HepG2 (cell line): Measurements from ENCODE around the gene RNF208. TPM values are rescaled to one million over a fixed set of nuclear protein-coding genes. Genes with fewer than 3 reads are reported as not detected.

ENCODE experiments used
- ADNP ChIP-seq: sonication (generic); formaldehyde crosslinking; IDR thresholded peaks from 2 replicates; pipeline ENCODE4 v1.4.0; 2020; ENCODE audit warnings: missing genetic modification reagents
- BHLHE40 ChIP-seq: IDR thresholded peaks from 2 replicates; pipeline ENCODE4 v1.6.1; 2011; ENCODE audit warnings: low read length, improper control_type of control experiment
- BRD4 ChIP-seq: sonication (generic); formaldehyde crosslinking; IDR thresholded peaks from 2 replicates; pipeline ENCODE4 v1.4.0; 2020; ENCODE audit warnings: missing genetic modification reagents
- CC2D1A ChIP-seq: sonication (generic); formaldehyde crosslinking; IDR thresholded peaks from 2 replicates; pipeline ENCODE4 v1.8.1; 2023; ENCODE audit warnings: mild to moderate bottlenecking, missing genetic modification reagents
- CENPT ChIP-seq: sonication (generic); formaldehyde crosslinking; IDR thresholded peaks from 2 replicates; pipeline ENCODE4 v1.8.0; 2022; ENCODE audit warnings: low read depth, mild to moderate bottlenecking, moderate library complexity, missing genetic modification reagents
- EHMT2 ChIP-seq: fragments of 200-600 bp; sonication (generic); IDR thresholded peaks from 2 replicates; pipeline ENCODE4 v1.7.0; 2017; ENCODE audit warnings: antibody characterized with exemption, low read depth, low read length, borderline replicate concordance
- FIP1L1 ChIP-seq: fragments of 200-400 bp; formaldehyde crosslinking; IDR thresholded peaks from 2 replicates; pipeline ENCODE4 v1.6.1; 2018; ENCODE audit warnings: low read depth, mild to moderate bottlenecking, low read length, moderate library complexity, borderline replicate concordance; ENCODE audit not compliant: insufficient read depth
- FOXA1 ChIP-seq, 2 experiments: fragments of 450-650 bp in 1 of 2; sonication (generic) in 1 of 2; formaldehyde crosslinking in 1 of 2; IDR thresholded peaks; 2 replicates each; pipeline versions ENCODE4 v1.4.0 to v1.6.1; 2016 to 2020; ENCODE audit warnings: missing genetic modification reagents in 1 of 2
- HCFC1 ChIP-seq: fragments of 150-350 bp; IDR thresholded peaks from 2 replicates; pipeline ENCODE4 v1.6.1; 2014; ENCODE audit warnings: low read depth, low read length
- HMG20A ChIP-seq: IDR thresholded peaks from 2 replicates; pipeline ENCODE4 v1.6.1; 2016; ENCODE audit warnings: borderline replicate concordance
- HOXD1 ChIP-seq: sonication (generic); formaldehyde crosslinking; IDR thresholded peaks from 2 replicates; pipeline ENCODE4 v1.5.0; 2020; ENCODE audit warnings: missing genetic modification reagents
- IKZF1 ChIP-seq: fragments of 450-650 bp; IDR thresholded peaks from 2 replicates; pipeline ENCODE4 v1.7.1; 2016
- MYNN ChIP-seq: sonication (generic); formaldehyde crosslinking; IDR thresholded peaks from 2 replicates; pipeline ENCODE4 v1.4.0; 2020; ENCODE audit warnings: mild to moderate bottlenecking, low read depth, missing genetic modification reagents
- NR2C2 ChIP-seq: sonication (generic); formaldehyde crosslinking; IDR thresholded peaks from 2 replicates; pipeline ENCODE4 v1.4.0; 2020; ENCODE audit warnings: missing genetic modification reagents, mild to moderate bottlenecking, moderate library complexity, borderline replicate concordance
- REPIN1 ChIP-seq: sonication (generic); formaldehyde crosslinking; IDR thresholded peaks from 2 replicates; pipeline ENCODE4 v1.8.0; 2022; ENCODE audit warnings: missing genetic modification reagents, low read depth, mild to moderate bottlenecking, borderline replicate concordance
- RFXAP ChIP-seq: sonication (generic); formaldehyde crosslinking; IDR thresholded peaks from 2 replicates; pipeline ENCODE4 v1.4.0; 2020; ENCODE audit warnings: missing genetic modification reagents, borderline replicate concordance
- TEAD2 ChIP-seq: sonication (generic); formaldehyde crosslinking; IDR thresholded peaks from 2 replicates; pipeline ENCODE4 v1.9.0; 2021; ENCODE audit warnings: missing genetic modification reagents
- ZBTB20 ChIP-seq: sonication (generic); formaldehyde crosslinking; IDR thresholded peaks from 2 replicates; pipeline ENCODE4 v1.8.1; 2023; ENCODE audit warnings: missing genetic modification reagents, low read depth, mild to moderate bottlenecking, borderline replicate concordance
- ZMYM3 ChIP-seq: sonication (generic); formaldehyde crosslinking; IDR thresholded peaks from 2 replicates; pipeline ENCODE4 v1.5.1; 2020; ENCODE audit warnings: mild to moderate bottlenecking, missing genetic modification reagents
- ZNF180 ChIP-seq: sonication (generic); formaldehyde crosslinking; IDR thresholded peaks from 2 replicates; pipeline ENCODE4 v1.4.0; 2020; ENCODE audit warnings: low read depth, missing genetic modification reagents, borderline replicate concordance
- ZNF343 ChIP-seq: sonication (generic); formaldehyde crosslinking; IDR thresholded peaks from 2 replicates; pipeline ENCODE4 v1.4.0; 2020; ENCODE audit warnings: mild to moderate bottlenecking, missing genetic modification reagents
- ZNF432 ChIP-seq: sonication (generic); formaldehyde crosslinking; IDR thresholded peaks from 2 replicates; pipeline ENCODE4 v1.5.0; 2020; ENCODE audit warnings: missing genetic modification reagents, mild to moderate bottlenecking, borderline replicate concordance
- ZNF44 ChIP-seq: sonication (generic); formaldehyde crosslinking; IDR thresholded peaks from 2 replicates; pipeline ENCODE4 v1.5.1; 2020; ENCODE audit warnings: mild to moderate bottlenecking, missing genetic modification reagents
- ZNF546 ChIP-seq: sonication (generic); formaldehyde crosslinking; conservative IDR thresholded peaks from 2 replicates; pipeline ENCODE4 v1.8.1; 2023; ENCODE audit warnings: mild to moderate bottlenecking, missing genetic modification reagents
- ZNF619 ChIP-seq: sonication (generic); formaldehyde crosslinking; IDR thresholded peaks from 2 replicates; pipeline ENCODE4 v1.4.0; 2020; ENCODE audit warnings: mild to moderate bottlenecking, missing genetic modification reagents
- ZNF652 ChIP-seq: IDR thresholded peaks from 2 replicates; pipeline ENCODE4 v1.6.1; 2016; ENCODE audit warnings: low read depth, borderline replicate concordance
- ZNF660 ChIP-seq: sonication (generic); formaldehyde crosslinking; IDR thresholded peaks from 2 replicates; pipeline ENCODE4 v1.5.1; 2020; ENCODE audit warnings: mild to moderate bottlenecking, low read depth, missing genetic modification reagents, borderline replicate concordance
- ZNF709 ChIP-seq: sonication (generic); formaldehyde crosslinking; IDR thresholded peaks from 2 replicates; pipeline ENCODE4 v1.5.0; 2020; ENCODE audit warnings: mild to moderate bottlenecking, missing genetic modification reagents
- ZNF790 ChIP-seq: sonication (generic); formaldehyde crosslinking; IDR thresholded peaks from 2 replicates; pipeline ENCODE4 v1.8.0; 2022; ENCODE audit warnings: missing genetic modification reagents, mild to moderate bottlenecking, borderline replicate concordance
- ZNF878 ChIP-seq: sonication (generic); formaldehyde crosslinking; IDR thresholded peaks from 2 replicates; pipeline ENCODE4 v1.8.1; 2023; ENCODE audit warnings: mild to moderate bottlenecking, missing genetic modification reagents, moderate library complexity
- polyA plus RNA-seq, 8 experiments: library from polyadenylated mRNA; depleted of rRNA in 3 of 8; stranded (reverse) in 7 of 8; unstranded in 1 of 8; fragments of >200 nt; fragmentation: Illumina TruSeq in 4 of 8; extraction: Trizol in 4 of 8; gene quantifications; 2 replicates each; pipeline versions ENCODE4 v1.2.1 to v1.2.3, GENCODE V29; 2011 to 2016; ENCODE audit warnings: low read depth in 4 of 8, missing spikeins in 1 of 8, mixed read lengths in 1 of 8; ENCODE audit not compliant: insufficient read depth in 1 of 8
- total RNA-seq, 5 experiments: library from RNA; depleted of rRNA; stranded (reverse); fragments of >200 nt; fragmentation: Illumina TruSeq; extraction: Trizol; gene quantifications; 2 replicates each; pipeline ENCODE4 v1.2.3, GENCODE V29; 2016; ENCODE audit warnings: low read depth in 1 of 5
- TF ChIP-seq, protein P1 (sequence below): sonication (generic); formaldehyde crosslinking; IDR thresholded peaks from 2 replicates; pipeline ENCODE4 v1.8.1; 2023; ENCODE audit warnings: mild to moderate bottlenecking, missing genetic modification reagents
- TF ChIP-seq, protein P2 (sequence below): IDR thresholded peaks from 2 replicates; pipeline ENCODE4 v1.6.1; 2012; ENCODE audit warnings: inconsistent platforms

The RNF208 gene
- total and polyA plus RNA-seq, 2 of the 13 experiments (the other 11 are each of a cell fraction or from before 2014, with no cell fraction given) = 1.6 to 2.1 TPM

DNA sequence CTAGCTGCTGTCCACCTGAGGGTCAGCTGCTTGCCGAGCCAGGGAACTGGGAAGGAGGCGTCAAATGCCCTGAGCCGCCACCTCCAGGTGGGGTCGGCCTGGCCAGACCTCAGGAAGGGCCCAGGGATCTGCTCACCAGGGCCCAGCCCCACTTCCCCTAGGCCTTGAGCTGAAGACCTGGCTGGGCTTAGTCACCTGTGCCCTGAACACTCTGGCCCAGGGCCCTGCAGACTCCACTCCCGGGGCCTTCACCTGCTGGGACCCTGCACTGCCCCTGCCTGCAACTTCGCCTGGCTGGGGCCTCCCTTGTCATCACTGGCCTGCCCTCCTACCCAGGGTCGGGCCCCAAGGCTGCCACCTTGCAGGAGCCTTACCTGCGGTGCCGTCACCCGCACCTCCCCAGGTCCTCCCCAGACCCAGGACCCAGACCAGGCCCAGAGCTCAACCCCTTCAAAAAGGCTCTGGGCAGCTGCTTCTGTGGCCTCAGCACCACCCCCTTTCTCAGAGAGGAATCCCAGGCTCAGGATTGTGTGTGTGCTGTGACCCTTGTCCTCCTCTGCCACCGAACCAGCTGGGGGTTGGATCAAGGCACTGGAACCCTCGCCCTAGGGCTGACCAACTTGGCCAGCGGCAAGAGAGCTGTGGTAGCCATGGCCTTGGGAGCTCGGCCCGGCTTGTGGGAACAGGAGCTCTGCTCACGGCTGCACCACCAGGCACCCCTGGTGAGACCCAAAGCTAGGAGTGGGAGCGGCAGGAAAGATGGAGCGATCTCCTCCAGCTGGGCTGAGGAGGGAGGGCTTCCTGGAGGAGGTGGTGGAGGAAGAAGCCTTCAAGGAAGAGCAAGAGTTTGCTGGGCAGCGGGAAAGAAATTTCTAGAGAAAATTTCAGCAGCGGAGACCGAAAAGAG lies 31.9 kb upstream of the RNF208 start (continued):
- TF ChIP-seq ZNF180 (CRISPR knock-in tag) (no peak), CC2D1A (no peak), ZNF619 (CRISPR knock-in tag) (peak; percentile 61; the same call in 1 of the 2 replicates), MYNN (CRISPR knock-in tag) (no peak), ZNF660 (CRISPR knock-in tag) (no peak), TEAD2 (CRISPR knock-in tag) (no peak), IKZF1 (no peak), ZNF44 (no peak), HOXD1 (CRISPR knock-in tag) (no peak), NR2C2 (CRISPR knock-in tag) (peak; percentile 16; the same call in 1 of the 2 replicates), BRD4 (CRISPR knock-in tag) (no peak; the same call in 1 of the 2 replicates), HCFC1 (no peak), ZNF546 (no peak), ZNF878 (CRISPR knock-in tag) (no peak), ZNF709 (no peak; the same call in 1 of the 2 replicates), ZNF652 (CRISPR knock-in tag) (no peak), ZNF432 (CRISPR knock-in tag) (no peak), CENPT (CRISPR knock-in tag) (no peak), RFXAP (CRISPR knock-in tag) (no peak), ZBTB20 (CRISPR knock-in tag) (no peak), EHMT2 (no peak), HMG20A (CRISPR knock-in tag) (no peak), FOXA1 (IDR thresholded peaks at IDR 0.05) (no peak), FOXA1 (CRISPR knock-in tag; IDR thresholded peaks at IDR 0.05) (no peak), ZNF343 (CRISPR knock-in tag) (no peak; the same call in 1 of the 2 replicates), REPIN1 (CRISPR knock-in tag) (no peak), ADNP (CRISPR knock-in tag) (no peak), ZNF790 (CRISPR knock-in tag) (no peak), ZMYM3 (CRISPR knock-in tag) (peak; percentile 68), BHLHE40 (no peak), FIP1L1 (no peak)
- TF ChIP-seq, protein P1, sequence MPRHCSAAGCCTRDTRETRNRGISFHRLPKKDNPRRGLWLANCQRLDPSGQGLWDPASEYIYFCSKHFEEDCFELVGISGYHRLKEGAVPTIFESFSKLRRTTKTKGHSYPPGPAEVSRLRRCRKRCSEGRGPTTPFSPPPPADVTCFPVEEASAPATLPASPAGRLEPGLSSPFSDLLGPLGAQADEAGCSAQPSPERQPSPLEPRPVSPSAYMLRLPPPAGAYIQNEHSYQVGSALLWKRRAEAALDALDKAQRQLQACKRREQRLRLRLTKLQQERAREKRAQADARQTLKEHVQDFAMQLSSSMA (CRISPR knock-in tag) = no peak
- TF ChIP-seq, protein P2, sequence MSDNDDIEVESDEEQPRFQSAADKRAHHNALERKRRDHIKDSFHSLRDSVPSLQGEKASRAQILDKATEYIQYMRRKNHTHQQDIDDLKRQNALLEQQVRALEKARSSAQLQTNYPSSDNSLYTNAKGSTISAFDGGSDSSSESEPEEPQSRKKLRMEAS = no peak
